PC-9 (cell line): ENCODE results near the gene NINL. TPM values are rescaled to one million over a fixed set of nuclear protein-coding genes. Genes with fewer than 3 reads are reported as not detected.

Source experiments
- BruUV-seq: library from RNA; stranded (reverse); fragments of 400-500 nt; replicated peaks from 2 replicates; lab custom pipeline; 2021; lab: Mats Ljungman, UMichigan
- CTCF ChIA-PET: fragments of 300-600 bp; sonication (Branson Sonifier 250); formaldehyde crosslinking; loops from one replicate; lab custom pipeline; 2022; ENCODE audit warnings: antibody characterized with exemption; lab: Charles Lee
- POLR2A ChIA-PET: fragments of 300-600 bp; sonication (Branson Sonifier 250); formaldehyde crosslinking; loops from one replicate; lab custom pipeline; 2022; ENCODE audit warnings: antibody characterized with exemption; ENCODE audit not compliant: unreplicated experiment; lab: Charles Lee
- DNase-seq, 2 experiments: peaks; one replicate each; pipeline versions ENCODE4 v3.0.0 to v3.0.0-alpha.2; 2015 to 2022; ENCODE audit warnings: mixed read lengths in 1 of 2
- H2AFZ ChIP-seq: fragments of 200-600 bp; sonication (generic); 2 replicates; pipeline ENCODE4 v1.8.1; 2017; ENCODE audit warnings: antibody characterized with exemption
- H3F3A ChIP-seq: fragments of 200-600 bp; sonication (generic); 2 replicates; pipeline ENCODE4 v1.8.1; 2017; ENCODE audit warnings: antibody characterized with exemption, mild to moderate bottlenecking, low read depth; ENCODE audit not compliant: insufficient read depth
- H3K27ac ChIP-seq: fragments of 200-600 bp; sonication (generic); 2 replicates; pipeline ENCODE4 v1.6.1; 2016; ENCODE audit warnings: mixed run types
- H3K27me3 ChIP-seq: fragments of 200-600 bp; sonication (generic); 2 replicates; pipeline ENCODE4 v1.6.1; 2016; ENCODE audit warnings: low read depth, mixed run types; ENCODE audit not compliant: insufficient read depth
- H3K36me3 ChIP-seq: fragments of 200-600 bp; sonication (generic); 2 replicates; pipeline ENCODE4 v1.6.1; 2016; ENCODE audit warnings: low read depth, mixed run types
- H3K4me1 ChIP-seq: fragments of 200-600 bp; sonication (generic); replicated peaks from 2 replicates; pipeline ENCODE4 v1.6.1; 2016; ENCODE audit warnings: mixed run types; ENCODE audit not compliant: insufficient read depth
- H3K4me2 ChIP-seq: fragments of 200-600 bp; sonication (generic); 2 replicates; pipeline ENCODE4 v1.6.1; 2017; ENCODE audit warnings: mixed run types
- H3K4me3 ChIP-seq: fragments of 200-600 bp; sonication (generic); 2 replicates; pipeline ENCODE4 v1.6.1; 2016; ENCODE audit warnings: mixed run types
- H3K79me2 ChIP-seq: fragments of 200-600 bp; sonication (generic); 2 replicates; pipeline ENCODE4 v1.6.1; 2017; ENCODE audit warnings: low read depth, mixed run types
- H3K9me2 ChIP-seq: fragments of 200-600 bp; sonication (generic); 2 replicates; pipeline ENCODE4 v1.8.1; 2017; ENCODE audit warnings: mild to moderate bottlenecking; ENCODE audit not compliant: insufficient read depth
- H3K9me3 ChIP-seq: fragments of 200-600 bp; sonication (generic); 2 replicates; pipeline ENCODE4 v1.8.1; 2016; ENCODE audit warnings: low read depth; ENCODE audit not compliant: insufficient read depth
- H4K20me1 ChIP-seq: fragments of 200-600 bp; sonication (generic); 2 replicates; pipeline ENCODE4 v1.8.1; 2017; ENCODE audit not compliant: insufficient read depth
- CTCF ChIP-seq: fragments of 200-600 bp; sonication (generic); conservative IDR thresholded peaks from 2 replicates; pipeline ENCODE4 v1.6.1; 2017; ENCODE audit warnings: mixed run types, antibody characterized with exemption, mild to moderate bottlenecking, moderate library complexity
- EZH2 ChIP-seq: fragments of 200-600 bp; sonication (generic); IDR thresholded peaks from 2 replicates; pipeline ENCODE4 v1.8.0; 2017; ENCODE audit warnings: antibody characterized with exemption, low read depth
- intact Hi-C: fragments of 100-400 bp; cut with micrococcal nuclease; formaldehyde crosslinking; loops from one replicate; pipeline ENCODE4 v1.10.0; 2022; ENCODE audit not compliant: unreplicated experiment
- total RNA-seq: library from RNA; stranded (reverse); gene quantifications from 2 replicates; pipeline ENCODE4 v1.2.3, GENCODE V29; 2021

Gene NINL
- total RNA-seq, 1 experiment from 2014 or later: 19.6 TPM

DNA sequence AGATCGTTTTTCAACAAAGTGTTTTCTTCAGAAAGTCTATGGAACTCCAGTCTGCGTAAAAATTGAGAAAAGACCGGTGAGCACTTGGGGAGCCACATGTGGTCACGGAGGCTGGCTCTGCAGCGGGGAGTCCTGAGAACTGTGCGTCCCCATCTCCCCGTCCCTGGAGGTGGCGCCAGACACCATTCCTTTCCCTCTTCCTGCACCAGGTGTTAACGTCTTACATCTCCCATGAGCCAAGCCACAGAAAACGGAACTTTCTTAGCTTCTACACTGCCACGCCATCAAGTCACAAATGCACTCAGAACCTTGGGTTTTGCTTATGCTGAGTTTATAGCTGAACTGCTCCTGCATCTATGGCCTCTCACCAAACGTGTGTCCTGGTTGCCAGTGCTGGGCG, 115.3 kb downstream of the NINL start:
- peak in 1 of 2 experiments; percentile 31 for DNase-seq
- H3K4me2 ChIP-seq: no peak overlapping the region
- ChIA-PET POLR2A (no interaction called here), CTCF (no interaction called here)
- H3K36me3 ChIP-seq: no peaks in the 10 kb centered on the region
- H3F3A ChIP-seq: no peaks in the 10 kb centered on the region
- H2AFZ ChIP-seq: no peak overlapping the region
- H3K4me3 ChIP-seq: no peak overlapping the region
- no peak for TF ChIP-seq EZH2
- peak; percentile 48; the same call in 1 of the 2 replicates for TF ChIP-seq CTCF
- H3K9me3 ChIP-seq: no peaks in the 10 kb centered on the region
- no peaks in the 10 kb centered on the region for H4K20me1 ChIP-seq
- no peaks in the 10 kb centered on the region for H3K4me1 ChIP-seq
- H3K79me2 ChIP-seq: no peaks in the 10 kb centered on the region
- H3K9me2 ChIP-seq: no peaks in the 10 kb centered on the region
- intact Hi-C loops: no loop called here
- H3K27ac ChIP-seq: no peak overlapping the region
- no peaks in the 10 kb centered on the region for H3K27me3 ChIP-seq
- no TSS peak for BruUV-seq

GRCh38 chr20:25469558-25469957, 115.8 kb downstream of the NINL start:
- POLR2A ChIA-PET: interaction anchor here (0.7 kb wide), 1 partner anchor 18 kb away, joined by 3 read pairs; no protein-coding TSS in a partner anchor
- DNase-seq: no peak
- H3K27me3 ChIP-seq: no peaks in the 10 kb centered on the region
- H3K4me1 ChIP-seq: no peaks in the 10 kb centered on the region
- H3K4me3 ChIP-seq: no peak overlapping the region
- intact Hi-C loops: no loop called here
- no peaks in the 10 kb centered on the region for H3K36me3 ChIP-seq
- TF ChIP-seq CTCF: no peak
- TF ChIP-seq EZH2: no peak
- no peaks in the 10 kb centered on the region for H3K9me3 ChIP-seq
- no peaks in the 10 kb centered on the region for H3K79me2 ChIP-seq
- no peak overlapping the region for H3K4me2 ChIP-seq
- no peaks in the 10 kb centered on the region for H4K20me1 ChIP-seq
- H3K9me2 ChIP-seq: no peaks in the 10 kb centered on the region
- H3K27ac ChIP-seq: no peak overlapping the region
- no TSS peak for BruUV-seq
- no peak overlapping the region for H2AFZ ChIP-seq
- CTCF ChIA-PET: interaction anchor here (0.6 kb wide), 1 partner anchor 96 kb away, joined by 4 read pairs; no protein-coding TSS in a partner anchor
- H3F3A ChIP-seq: no peaks in the 10 kb centered on the region

GRCh38 chr20:25468126-25469075, 116.9 kb downstream of the NINL start:
- Histone ChIP-seq H3F3A (no peaks in the 10 kb centered on the region), H3K4me3 (no peak overlapping the region), H3K4me1 (no peaks in the 10 kb centered on the region), H3K27me3 (no peaks in the 10 kb centered on the region), H3K4me2 (no peak overlapping the region), H4K20me1 (no peaks in the 10 kb centered on the region), H2AFZ (no peak overlapping the region), H3K9me3 (no peaks in the 10 kb centered on the region), H3K9me2 (no peaks in the 10 kb centered on the region), H3K36me3 (no peaks in the 10 kb centered on the region), H3K79me2 (no peaks in the 10 kb centered on the region), H3K27ac (no peak overlapping the region)
- TF ChIP-seq CTCF (no peak), EZH2 (no peak)
- BruUV-seq: no TSS peak
- intact Hi-C loops: no loop called here
- ChIA-PET CTCF (no interaction called here), POLR2A (interaction anchor here (0.7 kb wide), 1 partner anchor 17 kb away, joined by 3 read pairs; no protein-coding TSS in a partner anchor)
- DNase-seq: no peak
